ENCODE results near the gene VHLL.

The VHLL gene

GRCh38 chr1:156291226-156292061, 7.7 kb downstream of the VHLL start:
- DNase-seq: peak; percentile 80 to 88 (median 83)

- DNase-seq: no peak
These were observed 9.2 kb downstream of the VHLL start for GRCh38 chr1:156289857-156290256.

- no peak for DNase-seq
These were observed 13.0 kb downstream of the VHLL start for GRCh38 chr1:156286061-156286460.

- DNase-seq: no peak
These were observed 13.7 kb downstream of the VHLL start for GRCh38 chr1:156285437-156285836.

GRCh38 chr1:156284757-156285156, 14.3 kb downstream of the VHLL start:
- DNase-seq: peak; percentile 29 to 67 (median 62)

- no peak for DNase-seq
These were observed 15.0 kb downstream of the VHLL start, which contains the start of gene TMEM79 for GRCh38 chr1:156284112-156284511. Gene TMEM79 (plus strand): TSS chr1:156284325. CDS start chr1:156285227, 902 bp downstream.

- peak in 3 of 4 experiments; percentile 48 to 53 (median 51) for DNase-seq
These were observed 15.6 kb downstream of the VHLL start for GRCh38 chr1:156283521-156283920.

- DNase-seq: peak; percentile 98 to 100 (median 98)
These were observed 16.5 kb downstream of the VHLL start, which contains the start of gene SMG5 for GRCh38 chr1:156282479-156283222. Gene SMG5 (minus strand): TSS chr1:156282825. CDS start chr1:156282680, 145 bp downstream.

- peak; percentile 65 to 88 (median 82) for DNase-seq
These were observed 17.2 kb downstream of the VHLL start for GRCh38 chr1:156281693-156282478.

GRCh38 chr1:156281281-156281680, 17.8 kb downstream of the VHLL start:
- DNase-seq: peak; percentile 74 to 85 (median 80)

- no peak for DNase-seq
These were observed 19.3 kb downstream of the VHLL start for GRCh38 chr1:156279837-156280236.

GRCh38 chr1:156276966-156277381, 22.1 kb downstream of the VHLL start:
- peak in 3 of 4 experiments; percentile 31 to 63 (median 42) for DNase-seq

GRCh38 chr1:156276532-156276931, 22.6 kb downstream of the VHLL start:
- peak in 3 of 4 experiments; percentile 17 to 79 (median 43) for DNase-seq

- DNase-seq: no peak
These were observed 28.8 kb downstream of the VHLL start for GRCh38 chr1:156270314-156270713.

GRCh38 chr1:156268336-156268735, 30.8 kb downstream of the VHLL start:
- no peak for DNase-seq

GRCh38 chr1:156266051-156266450, 33.1 kb downstream of the VHLL start:
- no peak for DNase-seq

- DNase-seq: no peak
These were observed 35.8 kb downstream of the VHLL start for GRCh38 chr1:156263288-156263655.

- DNase-seq: no peak
These were observed 36.4 kb downstream of the VHLL start for GRCh38 chr1:156262461-156263287.

GRCh38 chr1:156260896-156261295, 38.2 kb downstream of the VHLL start:
- no peak for DNase-seq

GRCh38 chr1:156259805-156260204, 39.3 kb downstream of the VHLL start:
- peak in 1 of 4 experiments; percentile 12 for DNase-seq

GRCh38 chr1:156258859-156259258, 40.2 kb downstream of the VHLL start:
- no peak for DNase-seq

- DNase-seq: no peak
These were observed 41.4 kb downstream of the VHLL start for GRCh38 chr1:156257711-156258110.
